Measurements from ENCODE around the gene VLDLR. TPM values are rescaled to one million over a fixed set of nuclear protein-coding genes. Genes with fewer than 3 reads are reported as not detected.

VLDLR gene
- total RNA-seq, 4 donors from 2014 or later = 8.5 to 99.5 (median 19.4) TPM

DNA sequence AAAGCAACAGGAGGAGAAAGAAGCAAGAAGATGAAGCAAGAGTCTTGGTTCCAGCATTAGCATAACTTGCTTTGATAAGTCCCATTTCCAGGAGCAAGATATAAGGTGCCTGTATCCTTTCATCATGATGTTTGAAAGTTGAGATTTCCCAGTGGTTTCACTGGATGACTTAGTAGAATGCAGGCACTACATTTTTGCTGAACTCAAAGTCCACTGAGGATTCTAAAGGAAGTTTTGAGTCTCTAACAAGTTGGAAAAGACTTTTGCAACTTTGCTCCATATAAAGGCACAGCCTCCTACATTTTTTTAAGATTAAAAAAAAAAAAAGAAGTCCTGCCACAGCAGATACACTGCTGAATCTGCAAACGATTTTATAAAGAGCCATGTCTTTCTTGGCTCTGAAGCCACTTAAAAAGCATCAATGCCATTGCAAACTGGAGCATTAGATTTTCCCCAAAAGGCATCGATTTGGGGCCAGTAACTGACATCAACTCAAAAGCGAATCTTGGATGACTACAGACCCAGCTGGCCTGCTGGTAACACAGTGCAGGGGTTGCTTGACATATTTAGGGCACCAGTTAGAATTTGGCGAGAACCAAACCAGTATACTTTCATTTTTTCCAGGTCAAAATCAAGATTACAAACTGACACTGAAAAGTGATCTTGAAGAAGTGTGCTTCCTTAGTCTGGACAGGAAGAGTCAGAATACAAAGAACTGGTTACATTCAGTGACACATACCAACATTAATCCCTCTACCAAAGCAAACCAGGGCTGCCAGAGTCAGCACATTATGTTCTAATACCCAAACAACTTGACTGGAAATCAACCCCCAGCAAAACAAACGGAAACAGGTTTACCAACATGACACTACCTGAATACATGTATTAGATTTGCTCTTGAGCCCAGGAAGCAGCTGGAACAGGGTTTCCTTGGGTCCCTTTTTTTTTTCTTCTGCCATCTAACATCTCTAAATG is 56.6 kb downstream of the VLDLR start:
- intact Hi-C loops (cut with DNase I; ENCODE audit: low total_unique reads) = no loop called here
- DNase-seq = no peak

DNA sequence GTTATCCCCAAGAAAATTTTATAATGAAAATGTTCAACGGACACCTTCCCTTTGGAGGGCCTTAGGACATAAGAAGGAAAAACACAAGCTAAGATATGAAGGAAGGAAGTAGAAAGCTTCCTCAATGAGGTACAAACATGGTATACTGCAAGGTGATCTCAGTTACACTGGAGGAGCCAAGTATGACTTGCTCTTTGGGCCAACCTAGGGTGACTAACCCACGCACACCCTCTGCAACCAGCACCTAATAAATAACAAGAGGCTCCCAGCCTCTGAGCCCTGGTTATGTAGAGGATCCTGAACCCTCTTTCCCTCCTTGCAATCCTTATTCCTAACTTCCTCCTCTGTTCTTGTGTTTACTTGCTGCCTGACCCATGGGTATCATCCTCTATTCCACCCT is 57.4 kb downstream of the VLDLR start:
- H3K27ac ChIP-seq = no peak overlapping the region
- H3K27me3 ChIP-seq = no peaks in the 10 kb centered on the region
- H3K9me3 ChIP-seq = no peaks in the 10 kb centered on the region
- H3K4me3 ChIP-seq = no peak overlapping the region
- no peak for DNase-seq
- H3K4me1 ChIP-seq = no peaks in the 10 kb centered on the region
- TF ChIP-seq, protein P1, sequence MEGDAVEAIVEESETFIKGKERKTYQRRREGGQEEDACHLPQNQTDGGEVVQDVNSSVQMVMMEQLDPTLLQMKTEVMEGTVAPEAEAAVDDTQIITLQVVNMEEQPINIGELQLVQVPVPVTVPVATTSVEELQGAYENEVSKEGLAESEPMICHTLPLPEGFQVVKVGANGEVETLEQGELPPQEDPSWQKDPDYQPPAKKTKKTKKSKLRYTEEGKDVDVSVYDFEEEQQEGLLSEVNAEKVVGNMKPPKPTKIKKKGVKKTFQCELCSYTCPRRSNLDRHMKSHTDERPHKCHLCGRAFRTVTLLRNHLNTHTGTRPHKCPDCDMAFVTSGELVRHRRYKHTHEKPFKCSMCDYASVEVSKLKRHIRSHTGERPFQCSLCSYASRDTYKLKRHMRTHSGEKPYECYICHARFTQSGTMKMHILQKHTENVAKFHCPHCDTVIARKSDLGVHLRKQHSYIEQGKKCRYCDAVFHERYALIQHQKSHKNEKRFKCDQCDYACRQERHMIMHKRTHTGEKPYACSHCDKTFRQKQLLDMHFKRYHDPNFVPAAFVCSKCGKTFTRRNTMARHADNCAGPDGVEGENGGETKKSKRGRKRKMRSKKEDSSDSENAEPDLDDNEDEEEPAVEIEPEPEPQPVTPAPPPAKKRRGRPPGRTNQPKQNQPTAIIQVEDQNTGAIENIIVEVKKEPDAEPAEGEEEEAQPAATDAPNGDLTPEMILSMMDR (IDR thresholded peaks at IDR 0.05) = no peak
- no peak for TF ChIP-seq POLR2A (IDR thresholded peaks at IDR 0.05)
- intact Hi-C loops (cut with DNase I; ENCODE audit: low total_unique reads) = no loop called here
- no peaks in the 10 kb centered on the region for H3K36me3 ChIP-seq

More for the DNA sequence above, 56.6 kb downstream of the VLDLR start:
- TF ChIP-seq, protein P1 (IDR thresholded peaks at IDR 0.05) = no peak
- TF ChIP-seq POLR2A (IDR thresholded peaks at IDR 0.05) = no peak
- no peaks in the 10 kb centered on the region for H3K4me1 ChIP-seq
- no peaks in the 10 kb centered on the region for H3K36me3 ChIP-seq
- H3K4me3 ChIP-seq = no peak overlapping the region
- no peaks in the 10 kb centered on the region for H3K9me3 ChIP-seq
- no peaks in the 10 kb centered on the region for H3K27me3 ChIP-seq
- H3K27ac ChIP-seq = peak overlapping the region in 1 of 2 donors; percentile 20

DNA sequence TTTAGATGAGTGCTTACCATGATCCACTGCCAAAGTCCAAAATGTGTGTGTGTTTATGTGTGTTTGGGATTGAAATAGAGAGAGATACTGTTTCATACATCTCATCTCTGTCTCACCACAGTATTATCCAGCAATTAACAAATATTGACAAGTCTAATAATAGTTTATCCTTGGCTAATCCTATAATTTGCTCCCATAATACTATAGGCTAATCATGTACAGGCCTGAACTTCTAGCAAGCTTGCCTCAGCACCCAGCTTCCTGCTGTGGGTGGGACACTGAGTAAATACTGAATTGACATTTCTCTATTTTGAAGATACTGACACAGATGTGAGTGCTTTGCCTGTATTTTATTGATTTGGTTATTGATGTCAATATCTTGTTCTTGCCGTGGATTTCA is 60.4 kb downstream of the VLDLR start:
- H3K36me3 ChIP-seq = no peaks in the 10 kb centered on the region
- no peaks in the 10 kb centered on the region for H3K4me1 ChIP-seq
- H3K27me3 ChIP-seq = no peaks in the 10 kb centered on the region
- intact Hi-C loops (cut with DNase I; ENCODE audit: low total_unique reads) = no loop called here
- no peak for DNase-seq
- H3K9me3 ChIP-seq = no peaks in the 10 kb centered on the region
- TF ChIP-seq POLR2A (IDR thresholded peaks at IDR 0.05) = no peak
- no peak overlapping the region for H3K4me3 ChIP-seq
- no peak overlapping the region for H3K27ac ChIP-seq

DNA sequence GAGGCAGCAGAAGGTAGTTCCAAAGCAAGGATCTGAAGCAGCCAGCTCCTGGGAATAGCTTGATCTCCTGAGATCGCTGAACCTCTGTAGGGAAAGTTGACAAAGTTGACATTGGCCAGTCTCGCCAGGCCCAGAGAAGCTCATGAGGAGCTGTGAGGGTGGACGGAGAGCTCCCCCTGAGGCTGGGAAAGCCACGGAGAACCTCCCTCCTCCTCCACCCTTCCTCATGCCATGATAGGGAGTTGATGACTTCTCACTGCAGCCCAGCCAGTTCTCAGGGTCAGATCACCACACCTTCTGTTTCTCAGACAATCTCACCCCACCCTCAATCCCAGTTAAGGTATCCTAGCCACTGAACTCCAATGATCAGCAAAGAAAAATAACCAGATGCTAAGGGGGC is 65.3 kb downstream of the VLDLR start:
- Histone ChIP-seq H3K4me1 (no peaks in the 10 kb centered on the region), H3K4me3 (no peak overlapping the region), H3K27me3 (no peaks in the 10 kb centered on the region), H3K9me3 (no peaks in the 10 kb centered on the region), H3K36me3 (no peaks in the 10 kb centered on the region), H3K27ac (no peak overlapping the region)
- no peak for DNase-seq
- TF ChIP-seq, protein P1 (IDR thresholded peaks at IDR 0.05) = no peak
- no peak for TF ChIP-seq POLR2A (IDR thresholded peaks at IDR 0.05)
- intact Hi-C loops (cut with DNase I; ENCODE audit: low total_unique reads) = no loop called here

DNA sequence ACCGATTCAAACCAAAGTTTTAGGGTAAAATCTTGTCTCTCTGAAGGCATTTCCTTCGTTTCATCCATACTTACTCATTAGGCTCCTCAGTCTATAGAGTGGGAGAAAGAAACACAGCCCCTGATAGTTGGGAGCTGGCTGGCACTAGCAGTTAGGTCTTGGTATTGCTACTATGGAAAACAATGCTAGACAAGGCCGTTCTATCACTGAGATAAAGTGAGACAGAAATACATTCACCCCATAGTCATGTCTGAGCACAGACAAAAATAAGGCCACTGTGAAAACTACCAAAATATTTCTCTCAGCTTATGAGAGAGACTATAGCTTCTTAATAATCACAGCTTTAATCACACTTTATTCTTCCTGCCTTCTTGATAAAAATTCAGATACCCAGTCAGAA is 67.0 kb downstream of the VLDLR start:
- Histone ChIP-seq H3K27ac (no peak overlapping the region), H3K36me3 (no peaks in the 10 kb centered on the region), H3K9me3 (no peaks in the 10 kb centered on the region), H3K4me3 (no peak overlapping the region), H3K4me1 (no peaks in the 10 kb centered on the region), H3K27me3 (no peaks in the 10 kb centered on the region)
- no peak for TF ChIP-seq POLR2A (IDR thresholded peaks at IDR 0.05)
- TF ChIP-seq, protein P1 (IDR thresholded peaks at IDR 0.05) = no peak
- intact Hi-C loops (cut with DNase I; ENCODE audit: low total_unique reads) = no loop called here
- DNase-seq = no peak
